ENCODE measurements around the gene FAHD2A. TPM values are rescaled to one million over a fixed set of nuclear protein-coding genes. Genes with fewer than 3 reads are reported as not detected.
"Not testable (repeated sequence)": the region's sequence is repeated elsewhere in the genome, so short reads cannot be mapped to it uniquely, and the experiment has no call there.

Gene FAHD2A
- total and polyA plus RNA-seq, 5 donors, result 26.1 to 32.7 (median 31.3) TPM

- Histone ChIP-seq H3K4me3 (ENCODE audit: low read length) (no peak overlapping the region), H3K9me3 (ENCODE audit: control insufficient read depth, low read length) (no peaks in the 10 kb centered on the region), H3K27me3 (ENCODE audit: control insufficient read depth, insufficient read depth) (no peaks in the 10 kb centered on the region), H3K27ac (ENCODE audit: low read length) (no peak overlapping the region), H3K4me1 (ENCODE audit: control insufficient read depth, insufficient read depth, low read length) (no peaks in the 10 kb centered on the region)
- ATAC-seq (no peak), DNase-seq (no peak)
- WGBS, result 85% methylated on average over 22 of the region's 22 CpGs
- intact Hi-C loops (cut with DNase I), result no loop called here
These were observed 25.9 kb upstream of the FAHD2A start for GRCh38 chr2:95376311-95377215.

- DNase-seq, result no peak
- H3K9me3 ChIP-seq (ENCODE audit: control insufficient read depth, low read length), result no peaks in the 10 kb centered on the region
- H3K4me3 ChIP-seq (ENCODE audit: low read length), result no peak overlapping the region
- no peaks in the 10 kb centered on the region for H3K4me1 ChIP-seq (ENCODE audit: control insufficient read depth, insufficient read depth, low read length)
- intact Hi-C loops (cut with DNase I), result no loop called here
- 86% methylated on average over 17 of the region's 17 CpGs for WGBS
- H3K27ac ChIP-seq (ENCODE audit: low read length), result no peak overlapping the region
- ATAC-seq, result no peak
- no peaks in the 10 kb centered on the region for H3K27me3 ChIP-seq (ENCODE audit: control insufficient read depth, insufficient read depth)
These were observed 25.0 kb upstream of the FAHD2A start for GRCh38 chr2:95377216-95378123.

GRCh38 chr2:95378281-95378680 lies 24.2 kb upstream of the FAHD2A start:
- 97% methylated on average over 7 of the region's 7 CpGs for WGBS
- H3K4me3 ChIP-seq (ENCODE audit: low read length); H3K4me1 ChIP-seq (ENCODE audit: control insufficient read depth, insufficient read depth, low read length); H3K9me3 ChIP-seq (ENCODE audit: control insufficient read depth, low read length); intact Hi-C loops (cut with DNase I); DNase-seq; H3K27me3 ChIP-seq (ENCODE audit: control insufficient read depth, insufficient read depth); H3K27ac ChIP-seq (ENCODE audit: low read length); ATAC-seq: not testable (repeated sequence)

- DNase-seq, result no peak
- Histone ChIP-seq H3K9me3 (ENCODE audit: control insufficient read depth, low read length) (no peaks in the 10 kb centered on the region), H3K27ac (ENCODE audit: low read length) (no peak overlapping the region), H3K4me1 (ENCODE audit: control insufficient read depth, insufficient read depth, low read length) (no peaks in the 10 kb centered on the region), H3K4me3 (ENCODE audit: low read length) (no peak overlapping the region), H3K27me3 (ENCODE audit: control insufficient read depth, insufficient read depth) (no peaks in the 10 kb centered on the region)
- intact Hi-C loops (cut with DNase I), result no loop called here
- no peak for ATAC-seq
- WGBS, result 42% methylated on average over 8 of the region's 8 CpGs
These were observed 23.1 kb upstream of the FAHD2A start for GRCh38 chr2:95379371-95379831.

- intact Hi-C loops (cut with DNase I), result no loop called here
- no peak for ATAC-seq
- Histone ChIP-seq H3K4me1 (ENCODE audit: control insufficient read depth, insufficient read depth, low read length) (peaks cover 3% of the 10 kb centered on the region), H3K4me3 (ENCODE audit: low read length) (no peak overlapping the region), H3K9me3 (ENCODE audit: control insufficient read depth, low read length) (no peaks in the 10 kb centered on the region), H3K27ac (ENCODE audit: low read length) (no peak overlapping the region), H3K27me3 (ENCODE audit: control insufficient read depth, insufficient read depth) (no peaks in the 10 kb centered on the region)
- WGBS, result 82% methylated on average over 5 of the region's 5 CpGs
- no peak for DNase-seq
These were observed 22.2 kb upstream of the FAHD2A start for GRCh38 chr2:95380280-95380679.

GRCh38 chr2:95380731-95381130 lies 21.8 kb upstream of the FAHD2A start:
- H3K4me1 ChIP-seq (ENCODE audit: control insufficient read depth, insufficient read depth, low read length), result peaks cover 3% of the 10 kb centered on the region
- ATAC-seq (no peak), DNase-seq (no peak)
- H3K9me3 ChIP-seq (ENCODE audit: control insufficient read depth, low read length), result no peaks in the 10 kb centered on the region
- no peak overlapping the region for H3K27ac ChIP-seq (ENCODE audit: low read length)
- no peaks in the 10 kb centered on the region for H3K27me3 ChIP-seq (ENCODE audit: control insufficient read depth, insufficient read depth)
- no peak overlapping the region for H3K4me3 ChIP-seq (ENCODE audit: low read length)
- intact Hi-C loops (cut with DNase I), result no loop called here
- WGBS, result 85% methylated on average over 5 of the region's 5 CpGs

- 85% methylated on average over 22 of the region's 22 CpGs for WGBS
- ATAC-seq, result no peak
- H3K27ac ChIP-seq (ENCODE audit: low read length), result no peak overlapping the region
- H3K27me3 ChIP-seq (ENCODE audit: control insufficient read depth, insufficient read depth), result no peaks in the 10 kb centered on the region
- intact Hi-C loops (cut with DNase I), result no loop called here
- no peak for DNase-seq
- H3K4me1 ChIP-seq (ENCODE audit: control insufficient read depth, insufficient read depth, low read length), result peaks cover 3% of the 10 kb centered on the region
- H3K9me3 ChIP-seq (ENCODE audit: control insufficient read depth, low read length), result no peaks in the 10 kb centered on the region
- H3K4me3 ChIP-seq (ENCODE audit: low read length), result no peak overlapping the region
These were observed 21.0 kb upstream of the FAHD2A start for GRCh38 chr2:95381212-95382191.

- ATAC-seq (no peak), DNase-seq (no peak)
- Histone ChIP-seq H3K4me3 (ENCODE audit: low read length) (no peak overlapping the region), H3K4me1 (ENCODE audit: control insufficient read depth, insufficient read depth, low read length) (peaks cover 3% of the 10 kb centered on the region), H3K27ac (ENCODE audit: low read length) (no peak overlapping the region), H3K9me3 (ENCODE audit: control insufficient read depth, low read length) (no peaks in the 10 kb centered on the region), H3K27me3 (ENCODE audit: control insufficient read depth, insufficient read depth) (no peaks in the 10 kb centered on the region)
- WGBS, result 94% methylated on average over 20 of the region's 20 CpGs
- intact Hi-C loops (cut with DNase I), result no loop called here
These were observed 20.3 kb upstream of the FAHD2A start for GRCh38 chr2:95382192-95382591.

GRCh38 chr2:95382686-95383634 lies 19.5 kb upstream of the FAHD2A start:
- Histone ChIP-seq H3K9me3 (ENCODE audit: control insufficient read depth, low read length) (no peaks in the 10 kb centered on the region), H3K27me3 (ENCODE audit: control insufficient read depth, insufficient read depth) (no peaks in the 10 kb centered on the region), H3K4me3 (ENCODE audit: low read length) (no peak overlapping the region), H3K27ac (ENCODE audit: low read length) (no peak overlapping the region), H3K4me1 (ENCODE audit: control insufficient read depth, insufficient read depth, low read length) (peaks cover 3% of the 10 kb centered on the region)
- intact Hi-C loops (cut with DNase I), result no loop called here
- DNase-seq, result peak in 1 of 3 donors; percentile 57
- WGBS, result 86% methylated on average over 14 of the region's 14 CpGs
- no peak for ATAC-seq
